Measurements from ENCODE around the gene PRDM13.
A peak's percentile ranks its signal among the peaks of the same experiment; 100 is the strongest.
"Not testable (repeated sequence)": the region's sequence is repeated elsewhere in the genome, so short reads cannot be mapped to it uniquely, and the experiment has no call there.

Gene PRDM13

GRCh38 chr6:99604166-99605073 lies 2.2 kb upstream of the PRDM13 start:
- DNase-seq: no peak

- no peak for DNase-seq
Observed at GRCh38 chr6:99605074-99605734, 1.4 kb upstream of the PRDM13 start.

- DNase-seq: no peak
Observed at GRCh38 chr6:99605911-99606655, 550 bp upstream of the PRDM13 start.

GRCh38 chr6:99607416-99608036 lies 893 bp downstream of the PRDM13 start:
- DNase-seq: no peak

- DNase-seq: no peak
Observed at GRCh38 chr6:99608059-99608885, 1.6 kb downstream of the PRDM13 start.

GRCh38 chr6:99608886-99609482 lies 2.4 kb downstream of the PRDM13 start:
- no peak for DNase-seq

GRCh38 chr6:99609905-99610489 lies 3.4 kb downstream of the PRDM13 start:
- no peak for DNase-seq

GRCh38 chr6:99611148-99611547 lies 4.5 kb downstream of the PRDM13 start:
- DNase-seq: no peak

GRCh38 chr6:99612551-99613408 lies 6.1 kb downstream of the PRDM13 start:
- no peak for DNase-seq

- peak; percentile 65 for DNase-seq
Observed at GRCh38 chr6:99613409-99613704, 6.7 kb downstream of the PRDM13 start.

- DNase-seq: no peak
Observed at GRCh38 chr6:99613705-99614429, 7.2 kb downstream of the PRDM13 start.

GRCh38 chr6:99614430-99615186 lies 8.0 kb downstream of the PRDM13 start:
- no peak for DNase-seq

GRCh38 chr6:99617131-99617530 lies 10.5 kb downstream of the PRDM13 start:
- no peak for DNase-seq

- DNase-seq: no peak
Observed at GRCh38 chr6:99618649-99619408, 12.2 kb downstream of the PRDM13 start.

- no peak for DNase-seq
Observed at GRCh38 chr6:99619409-99619762, 12.8 kb downstream of the PRDM13 start.

- not testable (repeated sequence) for DNase-seq
Observed at GRCh38 chr6:99622044-99622443, 15.4 kb downstream of the PRDM13 start.

GRCh38 chr6:99629293-99629692 lies 22.7 kb downstream of the PRDM13 start:
- no peak for DNase-seq

GRCh38 chr6:99637629-99638028 lies 31.0 kb downstream of the PRDM13 start:
- no peak for DNase-seq

Measured in right hindlimb (tissue), 1 donor.